ENCODE data around the gene UBL5. TPM values are rescaled to one million over a fixed set of nuclear protein-coding genes. Genes with fewer than 3 reads are reported as not detected.
"Not testable (repeated sequence)": the region's sequence is repeated elsewhere in the genome, so short reads cannot be mapped to it uniquely, and the experiment has no call there.

The UBL5 gene
- total RNA-seq, 2 experiments from 2014 or later = 334 to 346 TPM

DNA sequence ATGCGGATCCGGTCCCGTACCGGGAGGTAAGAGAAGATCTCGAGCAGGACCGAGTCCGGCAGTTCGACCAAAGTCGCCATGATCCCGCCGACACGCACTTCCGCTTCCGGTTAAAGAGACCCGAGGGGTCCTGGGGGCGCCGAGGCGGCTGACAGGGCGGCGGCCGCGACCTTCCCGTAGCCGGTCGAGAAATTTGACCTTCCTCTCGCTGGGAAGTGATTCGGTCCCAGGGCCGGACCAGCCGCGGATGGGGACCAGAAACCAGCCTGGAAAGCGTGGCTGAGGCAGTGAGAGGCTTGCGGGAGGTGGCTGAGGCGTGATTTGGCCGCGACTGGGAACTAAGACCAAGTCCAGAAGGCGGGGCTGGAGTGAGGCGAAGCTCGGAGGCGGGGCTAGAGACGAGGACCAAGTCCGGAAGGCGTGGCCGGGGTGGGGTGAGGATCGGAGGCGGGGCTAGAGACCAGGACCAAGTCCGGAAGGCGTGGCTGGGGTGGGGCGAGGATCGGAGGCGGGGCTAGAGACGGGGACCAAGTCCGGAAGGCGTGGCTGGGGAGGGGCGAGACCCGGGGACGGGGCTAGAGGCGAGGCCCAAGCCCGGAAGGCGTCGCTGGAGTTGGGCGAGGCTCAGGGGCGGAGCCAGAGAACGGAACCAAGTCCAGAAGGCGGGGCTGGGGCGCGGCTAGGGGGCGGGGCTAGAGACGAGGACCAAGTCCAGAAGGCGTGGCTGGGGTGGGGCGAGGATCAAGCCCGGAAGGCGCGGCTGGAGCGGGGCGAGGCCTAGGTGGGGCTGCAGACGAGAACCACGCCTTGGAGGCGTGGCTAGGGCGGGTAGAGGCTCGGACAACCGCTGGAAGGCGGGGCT is 8.8 kb upstream of the UBL5 start, which contains the start of gene FBXL12:
TSS of gene FBXL12 (minus strand) at position 346 of the 862 bp plus-strand sequence. CDS start at position 80, 266 bp downstream.
- intact Hi-C loops (cut with micrococcal nuclease) = loop anchor here (1.0 to 2.0 kb wide), 5 partner anchors 8 to 50 kb away; partner anchors contain the start of genes PIN1, UBL5 and ZNF846
- peaks cover 11% of the 10 kb centered on the region for H3K9me3 Mint-ChIP-seq

DNA sequence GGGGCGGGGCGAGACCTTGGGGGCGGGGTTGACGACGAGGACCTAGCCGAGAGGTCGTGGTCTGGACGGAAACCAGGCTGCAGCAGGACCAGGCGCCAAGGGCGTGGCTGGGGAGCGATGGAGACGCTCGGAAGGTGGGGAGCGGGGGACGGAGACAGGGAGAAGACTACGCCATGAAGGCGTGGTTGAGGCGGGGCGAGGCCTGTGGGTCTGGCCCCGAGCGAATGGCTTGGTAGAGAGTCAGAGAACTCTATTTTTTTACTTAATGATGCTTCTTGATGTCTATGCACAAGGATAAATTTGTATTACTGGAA is 8.2 kb upstream of the UBL5 start:
- no peak for DNase-seq
- peaks cover 11% of the 10 kb centered on the region for H3K9me3 Mint-ChIP-seq
- peaks cover 20% of the 10 kb centered on the region for H3K36me3 Mint-ChIP-seq
- intact Hi-C loops (cut with micrococcal nuclease) = loop anchor here (1.0 to 2.0 kb wide), 5 partner anchors 8 to 51 kb away; partner anchors contain the start of genes PIN1, UBL5 and ZNF846
- CTCF ChIA-PET = no interaction called here
- POLR2A ChIA-PET = interaction anchor here (0.6 to 1.0 kb wide), 2 partner anchors 8 to 26 kb away, joined by 6 to 8 read pairs; partner anchors contain the start of gene UBL5
- H3K4me1 Mint-ChIP-seq (ENCODE audit: low read depth) = peaks cover 28% of the 10 kb centered on the region
- peak overlapping the region; percentile 88 for H3K4me3 Mint-ChIP-seq
- peak overlapping the region; percentile 91 for H3K27ac Mint-ChIP-seq
- no peaks in the 10 kb centered on the region for H3K27me3 Mint-ChIP-seq

More for the DNA sequence above, 8.8 kb upstream of the UBL5 start, which contains the start of gene FBXL12:
- Mint-ChIP-seq H3K27ac (peak within 1 kb of the TSS; percentile 91), H3K27me3 (no peaks in the 10 kb centered on the region), H3K4me1 (ENCODE audit: low read depth) (peaks cover 28% of the 10 kb centered on the region), H3K36me3 (peaks cover 23% of the 10 kb centered on the region), H3K4me3 (peak within 1 kb of the TSS; percentile 88)
- ChIA-PET CTCF (interaction anchor here (0.7 to 1.0 kb wide), 2 partner anchors 10 to 25 kb away, joined by 3 read pairs; no protein-coding TSS in a partner anchor), POLR2A (interaction anchor here (0.6 to 1.0 kb wide), 3 partner anchors 8 to 212 kb away, joined by 3 to 8 read pairs (median 6); partner anchors contain the start of gene UBL5)
- DNase-seq = peak; percentile 100

DNA sequence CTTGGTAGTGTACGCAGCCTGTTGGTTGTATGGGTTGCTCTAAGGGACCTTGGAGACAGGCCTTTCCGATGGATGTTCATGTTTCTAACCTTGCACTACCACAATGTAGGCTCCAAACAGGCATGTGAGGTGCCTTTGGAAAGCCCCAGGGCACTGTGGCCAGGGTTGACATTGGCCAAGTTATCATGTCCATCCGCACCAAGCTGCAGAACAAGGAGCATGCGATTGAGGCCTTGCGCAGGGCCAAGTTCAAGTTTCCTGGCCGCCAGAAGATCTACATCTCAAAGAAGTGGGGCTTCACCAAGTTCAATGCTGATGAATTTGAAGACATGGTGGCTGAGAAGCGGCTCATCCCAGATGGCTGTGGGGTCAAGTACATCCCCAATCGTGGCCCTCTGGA is 7.7 kb upstream of the UBL5 start:
- H3K9me3 Mint-ChIP-seq; CTCF ChIA-PET; POLR2A ChIA-PET; DNase-seq; H3K27me3 Mint-ChIP-seq; intact Hi-C loops (cut with micrococcal nuclease); H3K4me3 Mint-ChIP-seq: not testable (repeated sequence)
- H3K36me3 Mint-ChIP-seq = peaks cover 15% of the 10 kb centered on the region
- H3K4me1 Mint-ChIP-seq (ENCODE audit: low read depth) = peaks cover 25% of the 10 kb centered on the region
- peak overlapping the region; percentile 91 for H3K27ac Mint-ChIP-seq

GRCh38 chr19:9823816-9824215 is 3.9 kb upstream of the UBL5 start:
- intact Hi-C loops (cut with micrococcal nuclease) = no loop called here
- ChIA-PET POLR2A (no interaction called here), CTCF (no interaction called here)
- Mint-ChIP-seq H3K4me1 (ENCODE audit: low read depth) (peaks cover 21% of the 10 kb centered on the region), H3K36me3 (peaks cover 2% of the 10 kb centered on the region), H3K9me3 (no peaks in the 10 kb centered on the region), H3K4me3 (no peak overlapping the region), H3K27ac (no peak overlapping the region), H3K27me3 (no peaks in the 10 kb centered on the region)
- DNase-seq = no peak

- Mint-ChIP-seq H3K9me3 (no peaks in the 10 kb centered on the region), H3K27me3 (no peaks in the 10 kb centered on the region), H3K4me3 (peak overlapping the region; percentile 100), H3K36me3 (peaks cover 9% of the 10 kb centered on the region), H3K27ac (peak overlapping the region; percentile 46), H3K4me1 (ENCODE audit: low read depth) (peaks cover 20% of the 10 kb centered on the region)
- no peak for DNase-seq
- POLR2A ChIA-PET = no interaction called here
- intact Hi-C loops (cut with micrococcal nuclease) = no loop called here
- CTCF ChIA-PET = interaction anchor here (1.4 kb wide), 1 partner anchor 8 kb away, joined by 6 read pairs; no protein-coding TSS in a partner anchor
Observed at GRCh38 chr19:9828551-9829063, 889 bp downstream of the UBL5 start.

DNA sequence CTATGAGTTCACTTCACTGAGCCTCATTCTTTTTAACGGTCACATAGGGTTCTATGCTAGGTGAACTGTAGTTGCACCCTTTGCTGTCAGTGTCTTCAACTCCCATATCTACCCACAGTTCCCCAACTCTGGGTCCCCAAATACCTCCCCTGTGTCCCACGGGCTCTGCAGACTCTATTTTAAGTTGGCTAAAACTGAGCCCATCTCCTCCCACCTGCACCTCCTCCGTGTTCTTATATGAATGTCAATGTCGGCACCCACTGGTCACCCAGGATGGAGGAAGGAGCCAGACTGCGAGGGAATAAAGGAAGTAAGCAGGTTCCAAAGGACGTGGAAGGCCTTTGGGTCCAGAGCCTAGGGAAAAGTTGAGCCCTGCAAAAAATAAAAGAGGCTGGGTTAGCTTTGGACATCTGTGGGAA is 6.6 kb downstream of the UBL5 start:
- H3K27ac Mint-ChIP-seq = peak overlapping the region; percentile 78
- intact Hi-C loops (cut with micrococcal nuclease) = loop anchor here (2.0 kb wide), 1 partner anchor 24 kb away; no protein-coding TSS in a partner anchor
- H3K36me3 Mint-ChIP-seq = peaks cover 12% of the 10 kb centered on the region
- no peaks in the 10 kb centered on the region for H3K27me3 Mint-ChIP-seq
- H3K4me1 Mint-ChIP-seq (ENCODE audit: low read depth) = peaks cover 25% of the 10 kb centered on the region
- H3K4me3 Mint-ChIP-seq = peak overlapping the region; percentile 91
- DNase-seq = no peak
- ChIA-PET CTCF (interaction anchor here (0.6 to 1.4 kb wide), 3 partner anchors 23 to 39 kb away, joined by 3 to 5 read pairs (median 4); no protein-coding TSS in a partner anchor), POLR2A (interaction anchor here (1.0 kb wide), 1 partner anchor 9 kb away, joined by 3 read pairs; no protein-coding TSS in a partner anchor)
- no peaks in the 10 kb centered on the region for H3K9me3 Mint-ChIP-seq

DNA sequence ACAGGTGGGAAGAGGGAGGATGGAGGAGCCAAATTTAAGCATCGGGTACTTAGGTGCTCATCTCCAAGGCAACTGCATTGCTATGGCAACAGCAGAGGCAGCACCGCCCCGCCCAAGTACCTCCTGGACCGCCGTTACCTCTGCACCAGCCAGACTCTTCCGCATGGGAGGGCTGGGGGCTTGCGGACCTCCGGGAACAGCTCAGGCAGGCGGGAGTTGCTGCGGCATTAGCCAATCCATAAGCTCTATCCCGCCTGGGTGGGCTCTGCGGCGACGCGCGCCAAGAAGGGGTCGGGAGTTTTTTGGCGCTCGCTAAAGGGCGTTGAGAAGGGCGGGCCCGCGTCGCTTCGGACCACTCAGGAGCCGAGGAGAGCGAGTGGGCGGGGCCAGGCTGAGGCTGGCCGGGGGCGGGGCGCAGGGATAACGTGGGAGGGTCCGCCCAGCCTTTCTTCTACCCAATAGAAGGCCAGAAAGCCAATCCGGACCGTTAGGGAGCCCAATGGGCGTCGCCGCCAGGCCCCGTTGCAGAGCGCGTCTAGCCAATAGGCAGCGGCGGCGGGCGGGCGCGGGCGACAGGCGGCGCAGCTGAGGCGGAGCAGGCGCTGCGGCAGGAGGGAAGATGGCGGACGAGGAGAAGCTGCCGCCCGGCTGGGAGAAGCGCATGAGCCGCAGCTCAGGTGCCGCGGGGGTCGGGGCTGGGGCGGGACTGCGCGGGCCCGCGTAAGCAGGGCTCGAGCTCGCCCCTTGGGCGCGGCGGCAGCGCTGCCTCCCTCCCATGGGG is 7.2 kb downstream of the UBL5 start, which contains the start of gene PIN1:
TSS of gene PIN1 (plus strand) at position 593 of the 781 bp plus-strand sequence. CDS start at position 620, 27 bp downstream.
- H3K36me3 Mint-ChIP-seq = peaks cover 10% of the 10 kb centered on the region
- intact Hi-C loops (cut with micrococcal nuclease) = loop anchor here (1.0 to 5.0 kb wide), 4 partner anchors 8 to 77 kb away; partner anchors contain the start of genes FBXL12 and UBL5
- POLR2A ChIA-PET = interaction anchor here (0.5 to 1.0 kb wide), 2 partner anchors 10 to 82 kb away, joined by 3 read pairs; no protein-coding TSS in a partner anchor

DNA sequence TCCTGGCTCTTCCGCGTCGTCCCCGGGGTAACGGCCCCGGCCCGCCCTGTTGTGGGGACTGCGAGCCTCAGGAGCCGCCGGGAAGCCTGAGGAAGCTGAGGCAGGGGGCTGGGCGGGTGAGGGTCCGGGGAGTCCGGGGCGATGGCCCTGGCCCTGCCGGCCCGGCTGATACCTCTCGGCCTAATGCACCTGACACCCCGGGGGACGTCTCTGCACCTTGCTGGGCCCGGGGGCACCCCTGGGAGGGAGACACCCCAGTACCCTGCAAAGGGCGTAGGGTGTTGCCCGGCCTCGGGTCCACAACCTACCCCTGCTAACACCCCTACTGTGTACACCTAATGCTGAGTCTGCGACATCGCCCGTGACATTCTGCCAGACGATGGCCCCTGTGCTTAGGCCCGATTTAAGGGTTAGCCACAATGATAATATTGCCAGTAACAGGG is 7.8 kb downstream of the UBL5 start:
- no peaks in the 10 kb centered on the region for H3K9me3 Mint-ChIP-seq
- H3K4me1 Mint-ChIP-seq (ENCODE audit: low read depth) = peaks cover 23% of the 10 kb centered on the region
- H3K27ac Mint-ChIP-seq = no peak overlapping the region
- intact Hi-C loops (cut with micrococcal nuclease) = loop anchor here (1.0 to 5.0 kb wide), 4 partner anchors 8 to 77 kb away; partner anchors contain the start of genes FBXL12 and UBL5
- POLR2A ChIA-PET = interaction anchor here (0.5 kb wide), 1 partner anchor 83 kb away, joined by 3 read pairs; no protein-coding TSS in a partner anchor
- DNase-seq = no peak
- no peaks in the 10 kb centered on the region for H3K27me3 Mint-ChIP-seq
- H3K4me3 Mint-ChIP-seq = peak overlapping the region; percentile 91
- CTCF ChIA-PET = interaction anchor here (0.8 to 1.4 kb wide), 3 partner anchors 23 to 40 kb away, joined by 3 to 5 read pairs (median 4); no protein-coding TSS in a partner anchor
- peaks cover 12% of the 10 kb centered on the region for H3K36me3 Mint-ChIP-seq

More for the DNA sequence above, 7.2 kb downstream of the UBL5 start, which contains the start of gene PIN1:
- peak within 1 kb of the TSS; percentile 78 for H3K27ac Mint-ChIP-seq
- CTCF ChIA-PET = interaction anchor here (0.6 to 1.4 kb wide), 4 partner anchors 23 to 39 kb away, joined by 3 to 5 read pairs (median 4); no protein-coding TSS in a partner anchor
- H3K4me3 Mint-ChIP-seq = peak within 1 kb of the TSS; percentile 91
- peak; percentile 100 for DNase-seq
- H3K9me3 Mint-ChIP-seq = no peaks in the 10 kb centered on the region
- H3K4me1 Mint-ChIP-seq (ENCODE audit: low read depth) = peaks cover 23% of the 10 kb centered on the region
- H3K27me3 Mint-ChIP-seq = no peaks in the 10 kb centered on the region

DNA sequence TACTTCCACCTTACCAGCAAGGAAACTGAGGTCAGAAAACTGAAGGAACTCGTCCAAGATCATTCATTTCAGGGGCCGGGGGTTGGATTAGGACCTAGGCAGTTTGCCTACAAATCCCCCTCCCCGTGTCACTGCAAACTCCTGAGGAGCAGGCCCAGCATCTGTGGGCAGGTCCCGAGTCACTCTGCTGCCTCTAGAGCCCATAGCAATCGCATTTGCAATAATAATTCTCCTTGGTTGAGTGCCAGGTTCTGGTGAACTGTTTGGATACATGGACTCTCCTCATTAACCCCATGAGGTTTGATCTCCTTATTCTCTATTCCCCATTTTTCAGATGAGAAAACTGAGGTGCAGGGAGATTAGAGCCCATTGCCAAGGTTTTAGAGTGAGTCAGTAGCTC is 8.3 kb downstream of the UBL5 start:
- Mint-ChIP-seq H3K27me3 (no peaks in the 10 kb centered on the region), H3K4me3 (peak overlapping the region; percentile 91), H3K9me3 (no peaks in the 10 kb centered on the region), H3K36me3 (peaks cover 13% of the 10 kb centered on the region), H3K27ac (no peak overlapping the region), H3K4me1 (ENCODE audit: low read depth) (peaks cover 23% of the 10 kb centered on the region)
- intact Hi-C loops (cut with micrococcal nuclease) = loop anchor here (5.0 kb wide), 1 partner anchor 76 kb away; no protein-coding TSS in a partner anchor
- DNase-seq = no peak
- ChIA-PET POLR2A (no interaction called here), CTCF (interaction anchor here (1.3 kb wide), 1 partner anchor 8 kb away, joined by 6 read pairs; the partner anchor contains the start of gene UBL5)

DNA sequence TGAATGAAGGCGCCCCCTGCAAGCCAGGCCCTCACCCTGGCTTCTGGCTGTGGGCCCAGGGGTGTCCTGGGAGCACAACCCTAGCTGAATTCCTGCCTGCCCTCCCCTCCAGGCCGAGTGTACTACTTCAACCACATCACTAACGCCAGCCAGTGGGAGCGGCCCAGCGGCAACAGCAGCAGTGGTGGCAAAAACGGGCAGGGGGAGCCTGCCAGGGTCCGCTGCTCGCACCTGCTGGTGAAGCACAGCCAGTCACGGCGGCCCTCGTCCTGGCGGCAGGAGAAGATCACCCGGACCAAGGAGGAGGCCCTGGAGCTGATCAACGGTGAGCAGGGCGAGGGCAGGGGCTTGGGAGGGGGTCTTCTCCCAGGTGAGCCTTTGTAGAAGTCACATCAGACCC is 10.6 kb downstream of the UBL5 start:
- CTCF ChIA-PET = no interaction called here
- peaks cover 28% of the 10 kb centered on the region for H3K36me3 Mint-ChIP-seq
- intact Hi-C loops (cut with micrococcal nuclease) = loop anchor here (5.0 kb wide), 1 partner anchor 74 kb away; no protein-coding TSS in a partner anchor

GRCh38 chr19:9839415-9839814 is 11.7 kb downstream of the UBL5 start:
- Mint-ChIP-seq H3K4me1 (ENCODE audit: low read depth) (peaks cover 22% of the 10 kb centered on the region), H3K4me3 (no peak overlapping the region), H3K27me3 (no peaks in the 10 kb centered on the region), H3K36me3 (peaks cover 35% of the 10 kb centered on the region), H3K27ac (no peak overlapping the region), H3K9me3 (no peaks in the 10 kb centered on the region)
- intact Hi-C loops (cut with micrococcal nuclease) = loop anchor here (5.0 kb wide), 1 partner anchor 73 kb away; no protein-coding TSS in a partner anchor
- POLR2A ChIA-PET = interaction anchor here (0.8 kb wide), 1 partner anchor 195 kb away, joined by 4 read pairs; no protein-coding TSS in a partner anchor
- DNase-seq = no peak
- CTCF ChIA-PET = interaction anchor here (0.8 kb wide), 1 partner anchor 21 kb away, joined by 3 read pairs; no protein-coding TSS in a partner anchor

More for the DNA sequence above, 10.6 kb downstream of the UBL5 start:
- Mint-ChIP-seq H3K4me3 (no peak overlapping the region), H3K27ac (no peak overlapping the region), H3K4me1 (ENCODE audit: low read depth) (peaks cover 27% of the 10 kb centered on the region), H3K9me3 (no peaks in the 10 kb centered on the region), H3K27me3 (no peaks in the 10 kb centered on the region)
- POLR2A ChIA-PET = no interaction called here
- no peak for DNase-seq
